HG03066 (cell line): Measurements from ENCODE around the gene TAAR9.
"Not testable (repeated sequence)": the region's sequence is repeated elsewhere in the genome, so short reads cannot be mapped to it uniquely, and the experiment has no call there.

ENCODE experiments used
- ATAC-seq: cut with Tn5 transposase; IDR thresholded peaks from one replicate; pipeline ENCODE4 v1.9.1; 2021; ENCODE audit warnings: low read depth; ENCODE audit not compliant: unreplicated experiment

Gene TAAR9

DNA sequence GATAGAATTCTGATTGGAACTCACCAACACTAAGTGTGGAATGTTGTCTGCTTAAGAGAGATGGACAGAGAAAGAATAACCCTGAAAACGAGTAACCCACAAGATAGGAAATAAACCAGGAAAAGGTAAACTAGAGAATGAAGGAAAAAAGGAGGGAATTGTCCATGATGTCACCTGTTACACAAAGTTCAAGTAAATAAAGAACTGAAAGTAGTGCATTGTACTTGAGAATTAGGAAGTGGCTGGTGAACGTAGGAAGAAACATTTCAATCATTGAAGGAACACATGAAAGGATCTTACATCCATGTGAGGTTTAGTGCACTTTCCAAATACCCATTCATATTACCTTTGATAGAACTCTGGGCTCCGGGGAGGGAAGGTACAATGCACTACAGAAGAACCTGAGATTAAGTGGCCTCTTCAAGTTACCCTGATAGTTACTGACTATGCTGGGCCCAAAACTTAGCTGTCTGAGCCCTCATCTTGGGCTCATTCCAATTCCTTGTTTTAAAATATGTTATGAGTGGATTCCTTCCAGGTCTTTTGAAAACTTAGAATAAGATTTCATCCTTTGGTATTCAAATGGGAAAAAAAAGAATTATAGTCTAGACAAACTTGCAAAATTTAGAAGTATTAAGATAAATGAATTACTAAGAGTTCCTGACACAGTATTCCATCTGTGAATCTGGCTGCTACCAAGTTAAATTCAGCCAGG is 24.1 kb upstream of the TAAR9 start:
- ATAC-seq: no peak

- ATAC-seq: no peak
These were observed 22.7 kb upstream of the TAAR9 start for GRCh38 chr6:132515386-132515785.

GRCh38 chr6:132520953-132521352 is 17.1 kb upstream of the TAAR9 start:
- no peak for ATAC-seq

DNA sequence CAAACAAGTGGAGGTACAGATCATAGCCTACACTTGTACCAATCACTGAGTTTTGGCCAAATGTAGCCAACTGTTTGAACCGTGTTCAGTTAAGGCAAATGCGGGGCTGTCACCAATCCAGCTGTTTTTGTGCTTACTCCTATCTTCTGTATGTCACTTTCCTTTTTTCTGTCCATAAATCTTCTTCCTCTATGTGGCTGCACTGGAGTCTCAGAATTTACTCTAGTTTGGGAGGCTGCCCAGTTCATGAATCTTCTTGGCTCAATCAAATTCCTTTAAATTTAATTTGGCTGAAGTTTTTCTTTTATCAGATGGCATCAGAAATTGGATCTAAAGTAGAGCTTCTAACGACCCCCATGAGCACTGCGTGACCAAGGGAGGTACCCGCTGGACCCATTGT is 13.4 kb upstream of the TAAR9 start:
- no peak for ATAC-seq

DNA sequence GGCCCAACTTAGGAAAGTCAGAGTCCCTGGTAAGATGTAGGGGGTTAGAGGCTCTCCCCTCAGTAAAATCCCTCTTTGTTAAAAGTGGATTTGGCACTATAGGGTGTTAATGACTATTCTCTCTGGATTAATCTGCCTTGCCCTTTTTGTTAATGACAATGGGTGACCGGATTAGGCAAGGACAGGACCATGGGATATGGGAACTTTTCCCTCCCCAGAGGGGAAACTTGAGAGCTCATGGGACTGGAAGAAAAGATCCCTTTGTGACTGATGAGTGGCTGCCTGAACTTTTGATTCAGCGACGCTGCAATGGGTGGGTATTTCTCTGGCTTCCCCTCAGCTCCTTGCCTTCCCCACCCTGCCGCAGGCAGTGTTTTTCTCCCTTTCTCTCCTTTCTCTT is 12.2 kb upstream of the TAAR9 start:
- ATAC-seq: no peak

DNA sequence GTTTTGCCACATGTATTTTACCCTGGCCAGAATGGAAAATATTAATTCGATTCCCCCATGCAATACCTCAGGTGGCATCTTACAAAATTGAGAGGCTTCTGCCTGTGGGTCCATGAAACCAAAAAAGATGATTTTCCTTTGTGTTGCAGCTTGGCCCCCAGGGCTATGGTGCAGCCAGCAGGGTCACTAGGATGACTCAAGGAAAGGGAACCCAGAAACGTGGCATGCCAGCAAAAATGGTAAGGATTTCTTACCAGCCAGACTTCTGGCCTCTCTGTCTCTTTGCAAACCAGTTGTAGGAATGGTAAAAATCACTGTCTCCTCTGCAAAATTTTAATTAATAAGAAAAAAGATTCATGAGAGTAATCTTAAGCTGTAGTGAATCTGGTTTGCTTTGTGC is 11.6 kb upstream of the TAAR9 start:
- ATAC-seq: no peak

DNA sequence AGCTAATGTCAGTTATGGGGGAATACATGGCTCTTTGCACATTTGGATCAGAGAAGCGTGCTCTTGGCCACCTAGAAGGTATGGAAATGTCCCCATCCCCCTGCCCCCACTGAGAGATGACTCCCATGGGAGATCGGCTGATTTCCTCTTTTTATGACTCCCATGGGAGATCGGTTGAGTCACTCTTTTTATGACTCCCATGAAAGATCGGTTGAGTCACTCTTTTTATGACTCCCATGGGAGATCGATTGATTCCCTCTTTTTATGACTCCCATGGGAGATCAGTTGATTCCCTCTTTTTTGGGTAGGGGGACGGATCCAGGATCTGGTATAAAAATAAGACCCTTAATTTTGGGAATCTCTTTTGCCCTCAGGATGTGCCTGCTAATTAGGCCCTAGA is 10.3 kb upstream of the TAAR9 start:
- no peak for ATAC-seq

GRCh38 chr6:132530293-132530974 is 7.6 kb upstream of the TAAR9 start:
- ATAC-seq: peak; percentile 96

DNA sequence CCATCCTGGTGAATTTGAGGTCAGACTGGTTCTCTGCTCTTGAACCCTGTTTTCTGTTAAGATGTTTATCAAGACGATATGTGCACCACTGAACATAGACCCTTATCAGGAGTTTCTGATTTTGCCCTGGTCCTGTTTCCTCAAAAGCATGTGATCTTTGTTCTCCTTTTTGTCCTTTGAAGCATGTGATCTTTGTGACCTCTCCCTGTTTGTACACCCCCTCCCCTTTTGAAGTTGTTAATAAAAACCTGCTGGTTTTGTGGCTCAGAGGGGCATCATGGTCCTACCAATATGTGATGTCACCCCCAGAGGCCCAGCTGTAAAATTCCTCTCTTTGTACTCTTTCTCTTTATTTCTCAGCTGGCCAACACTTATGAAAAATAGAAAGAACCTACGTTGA is 3.5 kb upstream of the TAAR9 start:
- ATAC-seq: not testable (repeated sequence)

DNA sequence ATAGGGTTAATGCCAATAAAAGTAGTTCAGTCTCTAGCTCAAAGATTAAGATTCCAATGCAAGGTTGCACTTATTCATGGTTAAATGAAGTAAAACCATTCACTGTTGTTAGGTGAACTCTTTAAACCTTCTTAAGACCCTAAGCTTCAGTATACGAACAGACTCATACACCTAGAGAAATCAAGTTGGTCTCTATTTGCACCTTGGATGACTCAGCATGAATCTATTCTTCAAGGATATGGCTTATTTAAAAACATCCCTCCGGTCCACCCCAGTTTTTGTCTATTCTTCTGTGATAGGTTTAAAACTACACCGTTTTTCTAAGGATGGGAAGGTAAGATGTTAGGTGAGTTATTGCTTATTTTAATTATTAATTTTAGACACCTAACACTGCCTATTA is 932 bp upstream of the TAAR9 start:
- ATAC-seq: no peak

GRCh38 chr6:132544826-132545225 is 6.7 kb downstream of the TAAR9 start:
- no peak for ATAC-seq

- no peak for ATAC-seq
These were observed 10.8 kb downstream of the TAAR9 start for GRCh38 chr6:132548746-132549463.

DNA sequence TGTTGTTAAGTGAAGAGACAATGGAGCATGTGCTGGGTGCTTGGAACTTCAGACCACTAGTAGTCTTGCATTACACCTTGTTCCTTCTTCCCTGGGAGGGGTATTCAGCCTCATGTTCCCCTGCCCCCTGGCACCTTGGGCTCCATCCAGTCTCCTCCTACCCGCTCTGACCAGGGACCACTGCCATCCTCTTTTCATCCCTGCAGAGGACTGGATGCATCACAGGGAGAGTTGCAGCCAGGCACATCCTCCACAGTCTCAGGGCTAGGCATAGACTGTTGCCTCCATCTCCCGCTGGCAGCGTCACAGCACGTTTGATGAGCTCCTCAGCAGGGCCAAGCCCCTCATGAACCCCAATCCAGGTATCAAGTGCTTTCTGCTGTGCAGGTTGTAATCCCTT is 13.1 kb downstream of the TAAR9 start:
- ATAC-seq: no peak

- no peak for ATAC-seq
These were observed 14.3 kb downstream of the TAAR9 start, which contains the start of gene TAAR8 for GRCh38 chr6:132552372-132552771. Gene TAAR8, plus strand, starts transcription at chr6:132552672. Its CDS starts 21 bp downstream, at chr6:132552693.

GRCh38 chr6:132560087-132560486 is 22.0 kb downstream of the TAAR9 start:
- ATAC-seq: not testable (repeated sequence)

DNA sequence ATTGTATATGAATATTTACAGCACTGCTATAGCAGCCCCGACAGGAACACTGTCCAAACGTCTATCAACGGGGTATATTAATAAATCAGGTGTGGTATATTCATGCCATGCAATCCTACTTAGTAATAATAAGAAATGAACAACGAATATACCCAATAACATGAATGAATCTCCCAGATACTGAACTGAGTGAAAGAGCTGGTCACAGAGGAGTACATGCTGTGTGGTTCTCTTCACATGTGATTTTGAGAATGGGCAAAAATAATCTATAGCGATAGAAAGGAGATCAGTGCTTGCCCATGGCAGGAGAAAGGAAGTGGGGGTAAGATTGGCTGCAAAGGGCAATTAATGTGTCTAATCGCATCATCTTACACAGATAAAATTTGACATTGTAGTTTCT is 28.3 kb downstream of the TAAR9 start:
- ATAC-seq: no peak

GRCh38 chr6:132567566-132567965 is 29.5 kb downstream of the TAAR9 start:
- no peak for ATAC-seq

- ATAC-seq: no peak
These were observed 30.5 kb downstream of the TAAR9 start for GRCh38 chr6:132568611-132569010.

GRCh38 chr6:132569170-132569569 is 31.1 kb downstream of the TAAR9 start:
- no peak for ATAC-seq

DNA sequence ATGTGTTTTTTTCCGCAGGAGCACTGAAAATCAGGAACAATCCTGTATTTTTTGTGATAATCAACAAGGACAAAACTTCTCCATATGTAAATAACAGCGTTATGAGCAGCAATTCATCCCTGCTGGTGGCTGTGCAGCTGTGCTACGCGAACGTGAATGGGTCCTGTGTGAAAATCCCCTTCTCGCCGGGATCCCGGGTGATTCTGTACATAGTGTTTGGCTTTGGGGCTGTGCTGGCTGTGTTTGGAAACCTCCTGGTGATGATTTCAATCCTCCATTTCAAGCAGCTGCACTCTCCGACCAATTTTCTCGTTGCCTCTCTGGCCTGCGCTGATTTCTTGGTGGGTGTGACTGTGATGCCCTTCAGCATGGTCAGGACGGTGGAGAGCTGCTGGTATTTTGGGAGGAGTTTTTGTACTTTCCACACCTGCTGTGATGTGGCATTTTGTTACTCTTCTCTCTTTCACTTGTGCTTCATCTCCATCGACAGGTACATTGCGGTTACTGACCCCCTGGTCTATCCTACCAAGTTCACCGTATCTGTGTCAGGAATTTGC is 32.2 kb downstream of the TAAR9 start, which contains the start of gene TAAR6:
Gene TAAR6 (plus strand): TSS at position 102 of the 557 bp plus-strand sequence. CDS start 0 bp downstream, at position 102.
- ATAC-seq: no peak

DNA sequence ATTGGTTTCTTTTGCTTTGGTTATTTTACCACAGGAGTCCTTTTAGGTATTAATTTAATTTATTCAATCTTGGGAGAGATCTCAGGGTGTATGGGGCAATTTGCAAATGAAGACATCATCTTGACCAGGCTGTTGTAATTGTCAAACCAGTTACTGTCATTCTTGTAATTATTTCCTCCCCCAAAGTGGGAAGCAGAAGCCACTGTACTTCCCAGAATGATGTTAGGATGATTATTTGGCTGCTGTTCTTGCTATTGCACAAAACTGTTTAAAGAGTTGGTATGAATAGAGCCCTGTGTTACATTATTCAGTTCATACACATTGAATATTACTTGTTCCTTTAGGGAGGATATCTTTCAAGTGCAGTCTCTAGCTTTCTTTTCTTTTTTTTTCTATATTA is 33.7 kb downstream of the TAAR9 start:
- no peak for ATAC-seq
